ENCODE results near the gene STAG3. TPM values are rescaled to one million over a fixed set of nuclear protein-coding genes. Genes with fewer than 3 reads are reported as not detected.
"Not testable (repeated sequence)": the region's sequence is repeated elsewhere in the genome, so short reads cannot be mapped to it uniquely, and the experiment has no call there.

STAG3 gene
- total and polyA plus RNA-seq, 4 donors: 2.0 to 2.8 (median 2.1) TPM

- Histone ChIP-seq H3K9ac (ENCODE audit: insufficient read depth in 1 of 2, low read length in 2 of 2) (no peak overlapping the region), H3K9me3 (ENCODE audit: control insufficient read depth in 4 of 4, insufficient read depth in 3 of 4, low read length in 3 of 4) (no peaks in the 10 kb centered on the region), H3K4me3 (no peak overlapping the region), H3K36me3 (ENCODE audit: control insufficient read depth in 4 of 4, insufficient read depth in 4 of 4, low read length in 4 of 4) (peaks cover 0 to 23% (median 2%) of the 10 kb centered on the region in 4 donors), H3K27me3 (ENCODE audit: control insufficient read depth in 3 of 3, insufficient read depth in 3 of 3, low read length in 2 of 3) (no peaks in the 10 kb centered on the region), H3K27ac (ENCODE audit: low read depth in 1 of 2, low read length in 1 of 2) (no peak overlapping the region), H3K4me1 (ENCODE audit: control insufficient read depth in 5 of 5, insufficient read depth in 5 of 5, low read length in 5 of 5) (no peaks in the 10 kb centered on the region)
- DNase-seq (no peak), ATAC-seq (ENCODE audit: insufficient read depth, low FRiP score) (no peak)
- no peak for TF ChIP-seq CTCF (IDR thresholded peaks at IDR 0.05; ENCODE audit: control extremely low read depth, extremely low read depth)
- 96 to 97% methylated on average over 13 of the region's 13 CpGs for WGBS, 2 donors
Observed at GRCh38 chr7:100222445-100223132, 44.9 kb downstream of the STAG3 start.

GRCh38 chr7:100223376-100223927 is 45.7 kb downstream of the STAG3 start:
- H3K9ac ChIP-seq (ENCODE audit: insufficient read depth in 1 of 2, low read length in 2 of 2); DNase-seq; H3K27ac ChIP-seq (ENCODE audit: low read depth in 1 of 2, low read length in 1 of 2); H3K27me3 ChIP-seq (ENCODE audit: control insufficient read depth in 3 of 3, insufficient read depth in 3 of 3, low read length in 2 of 3); H3K4me3 ChIP-seq; H3K9me3 ChIP-seq (ENCODE audit: control insufficient read depth in 4 of 4, insufficient read depth in 3 of 4, low read length in 3 of 4); H3K4me1 ChIP-seq (ENCODE audit: control insufficient read depth in 5 of 5, insufficient read depth in 5 of 5, low read length in 5 of 5); ATAC-seq (ENCODE audit: insufficient read depth, low FRiP score): not testable (repeated sequence)
- peaks cover 0 to 23% (median 2%) of the 10 kb centered on the region in 4 donors for H3K36me3 ChIP-seq (ENCODE audit: control insufficient read depth in 4 of 4, insufficient read depth in 4 of 4, low read length in 4 of 4)
- 92% methylated on average over 14 to 17 of the region's 17 CpGs for WGBS, 2 donors

GRCh38 chr7:100224891-100225290 is 47.2 kb downstream of the STAG3 start:
- ATAC-seq (ENCODE audit: insufficient read depth, low FRiP score); H3K4me1 ChIP-seq (ENCODE audit: control insufficient read depth in 5 of 5, insufficient read depth in 5 of 5, low read length in 5 of 5); H3K9ac ChIP-seq (ENCODE audit: insufficient read depth in 1 of 2, low read length in 2 of 2); H3K4me3 ChIP-seq; H3K27me3 ChIP-seq (ENCODE audit: control insufficient read depth in 3 of 3, insufficient read depth in 3 of 3, low read length in 2 of 3); H3K27ac ChIP-seq (ENCODE audit: low read depth in 1 of 2, low read length in 1 of 2); H3K9me3 ChIP-seq (ENCODE audit: control insufficient read depth in 4 of 4, insufficient read depth in 3 of 4, low read length in 3 of 4); DNase-seq: not testable (repeated sequence)
- WGBS, 2 donors: 80 to 94% methylated on average over 6 of the region's 6 CpGs
- H3K36me3 ChIP-seq (ENCODE audit: control insufficient read depth in 4 of 4, insufficient read depth in 4 of 4, low read length in 4 of 4): peaks cover 0 to 22% (median 2%) of the 10 kb centered on the region in 4 donors

- H3K4me3 ChIP-seq: not testable (repeated sequence)
Observed at GRCh38 chr7:100234660-100235317, 57.1 kb downstream of the STAG3 start.

GRCh38 chr7:100239975-100240374 is 62.3 kb downstream of the STAG3 start:
- H3K9ac ChIP-seq (ENCODE audit: insufficient read depth in 1 of 2, low read length in 2 of 2); H3K27ac ChIP-seq (ENCODE audit: low read depth in 1 of 2, low read length in 1 of 2); ATAC-seq (ENCODE audit: insufficient read depth, low FRiP score); H3K27me3 ChIP-seq (ENCODE audit: control insufficient read depth in 3 of 3, insufficient read depth in 3 of 3, low read length in 2 of 3); DNase-seq; H3K4me3 ChIP-seq; H3K4me1 ChIP-seq (ENCODE audit: control insufficient read depth in 5 of 5, insufficient read depth in 5 of 5, low read length in 5 of 5); H3K36me3 ChIP-seq (ENCODE audit: control insufficient read depth in 4 of 4, insufficient read depth in 4 of 4, low read length in 4 of 4); H3K9me3 ChIP-seq (ENCODE audit: control insufficient read depth in 4 of 4, insufficient read depth in 3 of 4, low read length in 3 of 4): not testable (repeated sequence)
- WGBS, 2 donors: 95 to 97% methylated on average over 7 of the region's 7 CpGs

More at GRCh38 chr7:100234660-100235317, 57.1 kb downstream of the STAG3 start:
- H3K9ac ChIP-seq (ENCODE audit: insufficient read depth in 1 of 2, low read length in 2 of 2); H3K27me3 ChIP-seq (ENCODE audit: control insufficient read depth in 3 of 3, insufficient read depth in 3 of 3, low read length in 2 of 3); H3K27ac ChIP-seq (ENCODE audit: low read depth in 1 of 2, low read length in 1 of 2); H3K4me1 ChIP-seq (ENCODE audit: control insufficient read depth in 5 of 5, insufficient read depth in 5 of 5, low read length in 5 of 5); DNase-seq; H3K9me3 ChIP-seq (ENCODE audit: control insufficient read depth in 4 of 4, insufficient read depth in 3 of 4, low read length in 3 of 4); H3K36me3 ChIP-seq (ENCODE audit: control insufficient read depth in 4 of 4, insufficient read depth in 4 of 4, low read length in 4 of 4); ATAC-seq (ENCODE audit: insufficient read depth, low FRiP score): not testable (repeated sequence)
- WGBS, 2 donors: 84 to 91% methylated on average over 8 of the region's 8 CpGs

GRCh38 chr7:100243385-100243784 is 65.7 kb downstream of the STAG3 start:
- not testable (repeated sequence) for H3K9ac ChIP-seq (ENCODE audit: insufficient read depth in 1 of 2, low read length in 2 of 2); H3K4me1 ChIP-seq (ENCODE audit: control insufficient read depth in 5 of 5, insufficient read depth in 5 of 5, low read length in 5 of 5); H3K9me3 ChIP-seq (ENCODE audit: control insufficient read depth in 4 of 4, insufficient read depth in 3 of 4, low read length in 3 of 4); H3K27me3 ChIP-seq (ENCODE audit: control insufficient read depth in 3 of 3, insufficient read depth in 3 of 3, low read length in 2 of 3); DNase-seq; H3K27ac ChIP-seq (ENCODE audit: low read depth in 1 of 2, low read length in 1 of 2); ATAC-seq (ENCODE audit: insufficient read depth, low FRiP score); H3K36me3 ChIP-seq (ENCODE audit: control insufficient read depth in 4 of 4, insufficient read depth in 4 of 4, low read length in 4 of 4); H3K4me3 ChIP-seq
- 49 to 61% methylated on average over 12 of the region's 12 CpGs for WGBS, 2 donors

- H3K9me3 ChIP-seq (ENCODE audit: control insufficient read depth in 4 of 4, insufficient read depth in 3 of 4, low read length in 3 of 4); H3K9ac ChIP-seq (ENCODE audit: insufficient read depth in 1 of 2, low read length in 2 of 2); DNase-seq; H3K4me1 ChIP-seq (ENCODE audit: control insufficient read depth in 5 of 5, insufficient read depth in 5 of 5, low read length in 5 of 5); H3K4me3 ChIP-seq; H3K27ac ChIP-seq (ENCODE audit: low read depth in 1 of 2, low read length in 1 of 2); H3K36me3 ChIP-seq (ENCODE audit: control insufficient read depth in 4 of 4, insufficient read depth in 4 of 4, low read length in 4 of 4); H3K27me3 ChIP-seq (ENCODE audit: control insufficient read depth in 3 of 3, insufficient read depth in 3 of 3, low read length in 2 of 3); ATAC-seq (ENCODE audit: insufficient read depth, low FRiP score): not testable (repeated sequence)
- WGBS, 2 donors: 75 to 76% methylated on average over 9 of the region's 9 CpGs
Observed at GRCh38 chr7:100244988-100245605, 67.4 kb downstream of the STAG3 start.
